Neural progenitor cell (in vitro differentiated cells): ENCODE measurements around the gene FAF1. TPM values are rescaled to one million over a fixed set of nuclear protein-coding genes. Genes with fewer than 3 reads are reported as not detected.

ENCODE experiments used
- DNase-seq: peaks from one replicate; pipeline ENCODE4 v3.0.0-alpha.2; 2016; ENCODE audit warnings: low spot score
- H2AFZ ChIP-seq: fragments of 200-600 bp; sonication (generic); replicated peaks from 2 replicates; pipeline ENCODE4 v1.6.1; 2016; ENCODE audit warnings: antibody characterized with exemption
- H3F3A ChIP-seq: fragments of 200-600 bp; sonication (generic); 2 replicates; pipeline ENCODE4 v1.6.1; 2016; ENCODE audit warnings: antibody characterized with exemption, low read depth
- H3K27ac ChIP-seq: fragments of 200-600 bp; sonication (generic); 2 replicates; pipeline ENCODE4 v1.5.1; 2016; ENCODE audit warnings: mild to moderate bottlenecking
- H3K27me3 ChIP-seq: fragments of 200-600 bp; sonication (generic); 2 replicates; pipeline ENCODE4 v1.6.1; 2016; ENCODE audit warnings: mild to moderate bottlenecking, moderate library complexity
- H3K36me3 ChIP-seq: fragments of 200-600 bp; sonication (generic); 2 replicates; pipeline ENCODE4 v1.5.1; 2016
- H3K4me1 ChIP-seq: fragments of 200-600 bp; sonication (generic); 2 replicates; pipeline ENCODE4 v1.6.1; 2016; ENCODE audit warnings: mixed run types
- H3K4me2 ChIP-seq: fragments of 200-600 bp; sonication (generic); 2 replicates; pipeline ENCODE4 v1.6.1; 2016
- H3K4me3 ChIP-seq: fragments of 200-600 bp; sonication (generic); 2 replicates; pipeline ENCODE4 v1.5.1; 2016
- H3K79me2 ChIP-seq: fragments of 200-600 bp; sonication (generic); 2 replicates; pipeline ENCODE4 v1.6.1; 2016; ENCODE audit warnings: low read depth
- H3K9ac ChIP-seq: fragments of 200-600 bp; sonication (generic); 2 replicates; pipeline ENCODE4 v1.6.1; 2016
- H3K9me3 ChIP-seq: fragments of 200-600 bp; sonication (generic); 2 replicates; pipeline ENCODE4 v1.5.1; 2016; ENCODE audit warnings: low read depth
- H4K20me1 ChIP-seq: fragments of 200-600 bp; sonication (generic); 2 replicates; pipeline ENCODE4 v1.6.1; 2016; ENCODE audit warnings: low read depth
- H3K27ac Mint-ChIP-seq: 3 replicates; pipeline ENCODE4 v1.8.0; 2021; ENCODE audit warnings: mixed read lengths
- H3K27me3 Mint-ChIP-seq: 2 replicates; pipeline ENCODE4 v1.8.0; 2022; ENCODE audit warnings: low read depth, mild to moderate bottlenecking, inconsistent platforms, moderate library complexity, mixed read lengths; ENCODE audit not compliant: insufficient read depth
- H3K36me3 Mint-ChIP-seq: 3 replicates; pipeline ENCODE4 v1.8.0; 2021; ENCODE audit warnings: mixed read lengths
- H3K4me1 Mint-ChIP-seq: 3 replicates; pipeline ENCODE4 v1.8.0; 2021; ENCODE audit warnings: mixed read lengths
- H3K4me3 Mint-ChIP-seq: 3 replicates; pipeline ENCODE4 v1.8.0; 2021; ENCODE audit warnings: mild to moderate bottlenecking, moderate library complexity, mixed read lengths
- H3K9me3 Mint-ChIP-seq: 3 replicates; pipeline ENCODE4 v1.8.0; 2020; ENCODE audit warnings: mixed read lengths
- CTCF ChIP-seq: fragments of 200-600 bp; sonication (generic); IDR thresholded peaks from 2 replicates; pipeline ENCODE4 v1.5.1; 2017; ENCODE audit warnings: antibody characterized with exemption, mild to moderate bottlenecking
- EZH2 ChIP-seq: fragments of 200-600 bp; sonication (generic); IDR thresholded peaks from 2 replicates; pipeline ENCODE4 v1.6.1; 2017; ENCODE audit warnings: antibody characterized with exemption, mild to moderate bottlenecking, moderate library complexity
- EZH2phosphoT487 ChIP-seq: fragments of 200-600 bp; sonication (generic); IDR thresholded peaks from 2 replicates; pipeline ENCODE4 v1.6.1; 2017; ENCODE audit warnings: antibody characterized with exemption
- total RNA-seq: library from RNA; depleted of rRNA; stranded (reverse); fragments of >200 nt; gene quantifications from 2 replicates; pipeline ENCODE4 v1.2.3, GENCODE V29; 2015; ENCODE audit warnings: low replicate concordance

Gene FAF1
- total RNA-seq, 1 donor from 2014 or later = 103 TPM

GRCh38 chr1:50458507-50458906 lies 501.6 kb downstream of the FAF1 start:
- H3K9me3 Mint-ChIP-seq = no peaks in the 10 kb centered on the region
- no peaks in the 10 kb centered on the region for H3K36me3 Mint-ChIP-seq
- no peak overlapping the region for H3K27ac ChIP-seq

GRCh38 chr1:50454911-50455310 lies 505.2 kb downstream of the FAF1 start:
- TF ChIP-seq CTCF (no peak), EZH2phosphoT487 (no peak), EZH2 (no peak)
- peaks cover 6% of the 10 kb centered on the region for H4K20me1 ChIP-seq
- no peak overlapping the region for H3K4me3 Mint-ChIP-seq
- H3K36me3 Mint-ChIP-seq = no peaks in the 10 kb centered on the region
- H3K27ac ChIP-seq = no peak overlapping the region
- DNase-seq = no peak
- H3K4me1 Mint-ChIP-seq = peaks cover 12% of the 10 kb centered on the region
- H3K9me3 ChIP-seq = no peaks in the 10 kb centered on the region
- no peaks in the 10 kb centered on the region for H3K79me2 ChIP-seq
- H3K4me1 ChIP-seq = peaks cover 24% of the 10 kb centered on the region
- H3K9me3 Mint-ChIP-seq = no peaks in the 10 kb centered on the region
- H3K9ac ChIP-seq = no peak overlapping the region
- H3K4me3 ChIP-seq = no peak overlapping the region
- no peaks in the 10 kb centered on the region for H3K36me3 ChIP-seq
- no peaks in the 10 kb centered on the region for H3K27me3 ChIP-seq
- no peak overlapping the region for H3K27ac Mint-ChIP-seq
- H3F3A ChIP-seq = no peaks in the 10 kb centered on the region
- peaks cover 2% of the 10 kb centered on the region for H3K27me3 Mint-ChIP-seq
- H3K4me2 ChIP-seq = no peak overlapping the region
- no peak overlapping the region for H2AFZ ChIP-seq

More at GRCh38 chr1:50458507-50458906, 501.6 kb downstream of the FAF1 start:
- no peaks in the 10 kb centered on the region for H3K36me3 ChIP-seq
- H3K27me3 ChIP-seq = no peaks in the 10 kb centered on the region
- H3K27ac Mint-ChIP-seq = no peak overlapping the region
- H3K9me3 ChIP-seq = no peaks in the 10 kb centered on the region
- no peak overlapping the region for H2AFZ ChIP-seq
- no peaks in the 10 kb centered on the region for H3F3A ChIP-seq
- H4K20me1 ChIP-seq = no peaks in the 10 kb centered on the region
- no peak overlapping the region for H3K4me3 Mint-ChIP-seq
- peaks cover 4% of the 10 kb centered on the region for H3K4me1 ChIP-seq
- H3K9ac ChIP-seq = no peak overlapping the region
- H3K27me3 Mint-ChIP-seq = peaks cover 2% of the 10 kb centered on the region
- no peaks in the 10 kb centered on the region for H3K79me2 ChIP-seq
- H3K4me1 Mint-ChIP-seq = no peaks in the 10 kb centered on the region
- no peak overlapping the region for H3K4me3 ChIP-seq
- TF ChIP-seq EZH2 (no peak), EZH2phosphoT487 (no peak), CTCF (no peak)
- no peak overlapping the region for H3K4me2 ChIP-seq
- no peak for DNase-seq

GRCh38 chr1:50453266-50453665 lies 506.8 kb downstream of the FAF1 start:
- H3K36me3 Mint-ChIP-seq = no peaks in the 10 kb centered on the region
- TF ChIP-seq CTCF (no peak), EZH2 (no peak), EZH2phosphoT487 (no peak)
- peaks cover 2% of the 10 kb centered on the region for H3K27me3 Mint-ChIP-seq
- DNase-seq = peak; percentile 48
- Histone ChIP-seq H4K20me1 (peaks cover 6% of the 10 kb centered on the region), H3K4me1 (peaks cover 24% of the 10 kb centered on the region), H3K36me3 (no peaks in the 10 kb centered on the region), H2AFZ (no peak overlapping the region), H3F3A (no peaks in the 10 kb centered on the region), H3K9ac (no peak overlapping the region), H3K9me3 (no peaks in the 10 kb centered on the region), H3K27me3 (no peaks in the 10 kb centered on the region), H3K79me2 (no peaks in the 10 kb centered on the region), H3K4me2 (peak overlapping the region; percentile 59), H3K27ac (no peak overlapping the region), H3K4me3 (no peak overlapping the region)
- H3K4me1 Mint-ChIP-seq = peaks cover 17% of the 10 kb centered on the region
- H3K4me3 Mint-ChIP-seq = no peak overlapping the region
- no peak overlapping the region for H3K27ac Mint-ChIP-seq
- H3K9me3 Mint-ChIP-seq = no peaks in the 10 kb centered on the region
